Neural progenitor cell (in vitro differentiated cells): ENCODE data around the gene BUB1. TPM values are rescaled to one million over a fixed set of nuclear protein-coding genes. Genes with fewer than 3 reads are reported as not detected.

ENCODE experiments used
- DNase-seq: peaks from one replicate; pipeline ENCODE4 v3.0.0-alpha.2; 2016; ENCODE audit warnings: low spot score
- H2AFZ ChIP-seq: fragments of 200-600 bp; sonication (generic); replicated peaks from 2 replicates; pipeline ENCODE4 v1.6.1; 2016; ENCODE audit warnings: antibody characterized with exemption
- H3F3A ChIP-seq: fragments of 200-600 bp; sonication (generic); 2 replicates; pipeline ENCODE4 v1.6.1; 2016; ENCODE audit warnings: antibody characterized with exemption, low read depth
- H3K27ac ChIP-seq: fragments of 200-600 bp; sonication (generic); 2 replicates; pipeline ENCODE4 v1.5.1; 2016; ENCODE audit warnings: mild to moderate bottlenecking
- H3K27me3 ChIP-seq: fragments of 200-600 bp; sonication (generic); 2 replicates; pipeline ENCODE4 v1.6.1; 2016; ENCODE audit warnings: mild to moderate bottlenecking, moderate library complexity
- H3K36me3 ChIP-seq: fragments of 200-600 bp; sonication (generic); 2 replicates; pipeline ENCODE4 v1.5.1; 2016
- H3K4me1 ChIP-seq: fragments of 200-600 bp; sonication (generic); 2 replicates; pipeline ENCODE4 v1.6.1; 2016; ENCODE audit warnings: mixed run types
- H3K4me2 ChIP-seq: fragments of 200-600 bp; sonication (generic); 2 replicates; pipeline ENCODE4 v1.6.1; 2016
- H3K4me3 ChIP-seq: fragments of 200-600 bp; sonication (generic); 2 replicates; pipeline ENCODE4 v1.5.1; 2016
- H3K79me2 ChIP-seq: fragments of 200-600 bp; sonication (generic); 2 replicates; pipeline ENCODE4 v1.6.1; 2016; ENCODE audit warnings: low read depth
- H3K9ac ChIP-seq: fragments of 200-600 bp; sonication (generic); 2 replicates; pipeline ENCODE4 v1.6.1; 2016
- H3K9me3 ChIP-seq: fragments of 200-600 bp; sonication (generic); 2 replicates; pipeline ENCODE4 v1.5.1; 2016; ENCODE audit warnings: low read depth
- H4K20me1 ChIP-seq: fragments of 200-600 bp; sonication (generic); 2 replicates; pipeline ENCODE4 v1.6.1; 2016; ENCODE audit warnings: low read depth
- H3K27ac Mint-ChIP-seq: 3 replicates; pipeline ENCODE4 v1.8.0; 2021; ENCODE audit warnings: mixed read lengths
- H3K27me3 Mint-ChIP-seq: 2 replicates; pipeline ENCODE4 v1.8.0; 2022; ENCODE audit warnings: low read depth, mild to moderate bottlenecking, inconsistent platforms, moderate library complexity, mixed read lengths; ENCODE audit not compliant: insufficient read depth
- H3K36me3 Mint-ChIP-seq: 3 replicates; pipeline ENCODE4 v1.8.0; 2021; ENCODE audit warnings: mixed read lengths
- H3K4me1 Mint-ChIP-seq: 3 replicates; pipeline ENCODE4 v1.8.0; 2021; ENCODE audit warnings: mixed read lengths
- H3K4me3 Mint-ChIP-seq: 3 replicates; pipeline ENCODE4 v1.8.0; 2021; ENCODE audit warnings: mild to moderate bottlenecking, moderate library complexity, mixed read lengths
- H3K9me3 Mint-ChIP-seq: 3 replicates; pipeline ENCODE4 v1.8.0; 2020; ENCODE audit warnings: mixed read lengths
- CTCF ChIP-seq: fragments of 200-600 bp; sonication (generic); IDR thresholded peaks from 2 replicates; pipeline ENCODE4 v1.5.1; 2017; ENCODE audit warnings: antibody characterized with exemption, mild to moderate bottlenecking
- EZH2 ChIP-seq: fragments of 200-600 bp; sonication (generic); IDR thresholded peaks from 2 replicates; pipeline ENCODE4 v1.6.1; 2017; ENCODE audit warnings: antibody characterized with exemption, mild to moderate bottlenecking, moderate library complexity
- EZH2phosphoT487 ChIP-seq: fragments of 200-600 bp; sonication (generic); IDR thresholded peaks from 2 replicates; pipeline ENCODE4 v1.6.1; 2017; ENCODE audit warnings: antibody characterized with exemption
- total RNA-seq: library from RNA; depleted of rRNA; stranded (reverse); fragments of >200 nt; gene quantifications from 2 replicates; pipeline ENCODE4 v1.2.3, GENCODE V29; 2015; ENCODE audit warnings: low replicate concordance

The BUB1 gene
- total RNA-seq, 1 donor from 2014 or later: 266 TPM

GRCh38 chr2:110657724-110658305 is 20.0 kb downstream of the BUB1 start:
- no peak overlapping the region for H3K27ac Mint-ChIP-seq
- H3K36me3 Mint-ChIP-seq: peaks cover 44% of the 10 kb centered on the region
- H3K9ac ChIP-seq: no peak overlapping the region
- H3K36me3 ChIP-seq: peaks cover 70% of the 10 kb centered on the region
- peaks cover 23% of the 10 kb centered on the region for H3K79me2 ChIP-seq
- H3K4me2 ChIP-seq: no peak overlapping the region
- peaks cover 4% of the 10 kb centered on the region for H4K20me1 ChIP-seq
- no peak for TF ChIP-seq EZH2phosphoT487
- DNase-seq: no peak
- H2AFZ ChIP-seq: no peak overlapping the region
- H3K4me1 Mint-ChIP-seq: no peaks in the 10 kb centered on the region
- H3K4me3 Mint-ChIP-seq: no peak overlapping the region
- no peak overlapping the region for H3K4me3 ChIP-seq
- H3K4me1 ChIP-seq: no peaks in the 10 kb centered on the region
- H3K9me3 Mint-ChIP-seq: no peaks in the 10 kb centered on the region
- H3K27ac ChIP-seq: no peak overlapping the region
- H3K27me3 Mint-ChIP-seq: no peaks in the 10 kb centered on the region
- no peaks in the 10 kb centered on the region for H3K9me3 ChIP-seq
- peaks cover 23% of the 10 kb centered on the region for H3F3A ChIP-seq
- H3K27me3 ChIP-seq: no peaks in the 10 kb centered on the region

GRCh38 chr2:110655701-110656100 is 22.2 kb downstream of the BUB1 start:
- Mint-ChIP-seq H3K4me3 (no peak overlapping the region), H3K4me1 (no peaks in the 10 kb centered on the region), H3K36me3 (peaks cover 44% of the 10 kb centered on the region), H3K27me3 (no peaks in the 10 kb centered on the region), H3K9me3 (no peaks in the 10 kb centered on the region), H3K27ac (no peak overlapping the region)
- Histone ChIP-seq H3K4me2 (no peak overlapping the region), H4K20me1 (no peaks in the 10 kb centered on the region), H2AFZ (no peak overlapping the region), H3K27me3 (no peaks in the 10 kb centered on the region), H3K9ac (no peak overlapping the region), H3K79me2 (peaks cover 4% of the 10 kb centered on the region), H3K9me3 (no peaks in the 10 kb centered on the region), H3K36me3 (peaks cover 63% of the 10 kb centered on the region), H3K27ac (no peak overlapping the region), H3F3A (peaks cover 17% of the 10 kb centered on the region), H3K4me1 (no peaks in the 10 kb centered on the region), H3K4me3 (no peak overlapping the region)
- DNase-seq: no peak
- TF ChIP-seq EZH2phosphoT487: no peak

GRCh38 chr2:110653861-110654260 is 24.0 kb downstream of the BUB1 start:
- Mint-ChIP-seq H3K27ac (no peak overlapping the region), H3K4me1 (no peaks in the 10 kb centered on the region), H3K27me3 (no peaks in the 10 kb centered on the region), H3K9me3 (no peaks in the 10 kb centered on the region), H3K36me3 (peaks cover 43% of the 10 kb centered on the region), H3K4me3 (no peak overlapping the region)
- Histone ChIP-seq H3K27ac (no peak overlapping the region), H3K9me3 (no peaks in the 10 kb centered on the region), H3K4me2 (no peak overlapping the region), H3K36me3 (peaks cover 68% of the 10 kb centered on the region), H3K4me3 (no peak overlapping the region), H3K79me2 (peaks cover 3% of the 10 kb centered on the region), H3K4me1 (no peaks in the 10 kb centered on the region), H3K9ac (no peak overlapping the region), H3F3A (peaks cover 22% of the 10 kb centered on the region), H2AFZ (no peak overlapping the region), H3K27me3 (no peaks in the 10 kb centered on the region), H4K20me1 (no peaks in the 10 kb centered on the region)
- DNase-seq: no peak
- TF ChIP-seq CTCF: no peak
- TF ChIP-seq EZH2phosphoT487: no peak
- no peak for TF ChIP-seq EZH2

GRCh38 chr2:110650346-110650745 is 27.5 kb downstream of the BUB1 start:
- peaks cover 6% of the 10 kb centered on the region for H4K20me1 ChIP-seq
- no peak overlapping the region for H3K27ac ChIP-seq
- H3K27me3 ChIP-seq: no peaks in the 10 kb centered on the region
- H3K9ac ChIP-seq: no peak overlapping the region
- H3K4me2 ChIP-seq: no peak overlapping the region
- TF ChIP-seq CTCF: no peak
- no peak for TF ChIP-seq EZH2
- TF ChIP-seq EZH2phosphoT487: no peak
- H3F3A ChIP-seq: peaks cover 19% of the 10 kb centered on the region
- no peak for DNase-seq
- no peaks in the 10 kb centered on the region for H3K4me1 Mint-ChIP-seq
- no peak overlapping the region for H3K27ac Mint-ChIP-seq
- H3K27me3 Mint-ChIP-seq: no peaks in the 10 kb centered on the region
- H3K9me3 Mint-ChIP-seq: no peaks in the 10 kb centered on the region
- H3K36me3 Mint-ChIP-seq: peaks cover 34% of the 10 kb centered on the region
- peaks cover 38% of the 10 kb centered on the region for H3K79me2 ChIP-seq
- H2AFZ ChIP-seq: no peak overlapping the region
- H3K4me1 ChIP-seq: no peaks in the 10 kb centered on the region
- no peak overlapping the region for H3K4me3 ChIP-seq
- H3K4me3 Mint-ChIP-seq: no peak overlapping the region
- H3K36me3 ChIP-seq: peaks cover 43% of the 10 kb centered on the region
- no peaks in the 10 kb centered on the region for H3K9me3 ChIP-seq
